ENCODE results near the gene KNTC1. TPM values are rescaled to one million over a fixed set of nuclear protein-coding genes. Genes with fewer than 3 reads are reported as not detected.
A peak's percentile ranks its signal among the peaks of the same experiment; 100 is the strongest.

KNTC1 gene
- total and polyA plus RNA-seq, 2 of the 8 experiments (the other 6 are each of a cell fraction or from before 2014, with no cell fraction given): 52.7 to 80.2 TPM

- Histone ChIP-seq H2BK15ac (ENCODE audit: low read length) (no peak overlapping the region), H4K20me1 (replicated peaks in 1 of 2; ENCODE audit: control insufficient read depth in 1 of 2, insufficient read depth in 2 of 2, low read length in 2 of 2) (peaks cover 0 to 4% of the 10 kb centered on the region in 2 experiments), H4K91ac (replicated peaks; ENCODE audit: insufficient read length, low read length) (no peak overlapping the region), H3K79me1 (ENCODE audit: low read depth, low read length) (no peaks in the 10 kb centered on the region; the same call in 1 of the 2 replicates), H2BK12ac (ENCODE audit: low read depth, low read length) (no peak overlapping the region), H3K27me3 (replicated peaks in 1 of 4; ENCODE audit: control insufficient read depth in 3 of 4, extremely low read depth in 1 of 4, insufficient read depth in 3 of 4, low read length in 3 of 4) (no peaks in the 10 kb centered on the region), H3K23me2 (ENCODE audit: low read depth, low read length) (no peaks in the 10 kb centered on the region), H3K4ac (replicated peaks; ENCODE audit: insufficient read length, low read depth, low read length) (no peak overlapping the region), H3K23ac (ENCODE audit: insufficient read length) (no peak overlapping the region), H3K27ac (ENCODE audit: low read depth, low read length) (no peak overlapping the region), H2AK5ac (ENCODE audit: low read depth, low read length) (no peak overlapping the region), H3K56ac (replicated peaks; ENCODE audit: insufficient read length, low read depth, low read length) (no peak overlapping the region), H4K8ac (ENCODE audit: extremely low read depth, insufficient read depth, low read length) (peak overlapping the region; percentile 14; the same call in 1 of the 2 replicates), H3K36me3 (ENCODE audit: control insufficient read depth in 2 of 4, insufficient read depth in 4 of 4, low read length in 3 of 4) (peaks cover 20 to 50% (median 35%) of the 10 kb centered on the region in 4 experiments), H2BK20ac (ENCODE audit: low read length) (no peak overlapping the region), H2AFZ (ENCODE audit: low read length) (no peak overlapping the region), H3K14ac (ENCODE audit: insufficient read length) (no peak overlapping the region), H3K9ac (replicated peaks in 1 of 4; ENCODE audit: extremely low read depth in 1 of 4, low read depth in 3 of 4, low read length in 3 of 4) (no peak overlapping the region), H3K18ac (ENCODE audit: extremely low read depth, low read length) (no peak overlapping the region), H3K4me3 (ENCODE audit: extremely low read depth in 1 of 4, insufficient read depth in 2 of 4, low read depth in 3 of 4, low read length in 4 of 4) (no peak overlapping the region), H2BK5ac (ENCODE audit: low read depth, low read length) (no peak overlapping the region), H2BK120ac (replicated peaks; ENCODE audit: low read depth, low read length) (no peak overlapping the region), H3K4me2 (ENCODE audit: insufficient read depth in 1 of 2, low read depth in 2 of 2, low read length in 2 of 2) (no peak overlapping the region), H3K4me1 (replicated peaks in 1 of 4; ENCODE audit: control insufficient read depth in 3 of 4, insufficient read depth in 4 of 4, low read length in 3 of 4) (peaks cover 0 to 3% (median 0%) of the 10 kb centered on the region in 4 experiments; a peak in 1 of 7 replicates), H3K9me3 (ENCODE audit: insufficient read depth in 2 of 2, low read depth in 1 of 2, low read length in 1 of 2) (no peaks in the 10 kb centered on the region), H4K5ac (ENCODE audit: insufficient read length, low read depth, low read length) (no peak overlapping the region), H3K79me2 (ENCODE audit: control insufficient read depth in 1 of 2, insufficient read depth in 2 of 2, low read length in 2 of 2) (peaks cover 0 to 19% of the 10 kb centered on the region in 2 experiments; a peak in 2 of 4 replicates)
- TF ChIP-seq GABPA (IDR thresholded peaks at IDR 0.05; ENCODE audit: borderline replicate concordance, insufficient read depth, low read length) (no peak), POLR2AphosphoS5 (IDR thresholded peaks at IDR 0.05; ENCODE audit: low read depth, low read length) (peak; percentile 55; the same call in 1 of the 2 replicates), ZNF274 (IDR thresholded peaks at IDR 0.05; ENCODE audit: borderline replicate concordance, extremely low read depth, low read length) (no peak), POLR2A (IDR thresholded peaks at IDR 0.05; ENCODE audit: control extremely low read depth in 1 of 2, low read depth in 2 of 2, low read length in 2 of 2) (peak in 1 of 2 experiments; percentile 36; a peak in 1 of 3 replicates)
- FAIRE-seq: no peak
- ChIA-PET POLR2A (ENCODE audit: partially characterized antibody) (interaction anchor here (0.7 to 49.0 kb wide), 3 partner anchors 3 to 134 kb away, joined by 3 to 1221 read pairs (median 1221); partner anchors contain the start of genes KNTC1, RSRC2 and ZCCHC8), CTCF (ENCODE audit: partially characterized antibody) (interaction anchor here (0.6 to 0.7 kb wide), 3 partner anchors 23 to 409 kb away, joined by 3 read pairs; partner anchors contain the start of genes KNTC1 and RSRC2)
- 86% methylated on average over 3 of the region's 3 CpGs; no CpG with 5 or more reads in 1 of the 2 experiments for WGBS, 2 experiments (ENCODE audit: extremely low coverage in 1 of 2, insufficient coverage in 1 of 2, insufficient read length in 1 of 2, insufficient replicate concordance in 2 of 2, low coverage in 1 of 2, low lambda C conversion rate in 2 of 2, missing lambda C conversion rate in 1 of 2)
- DNase-seq (ENCODE audit: low read depth in 1 of 2, low spot score in 2 of 2): no peak
Measured at GRCh38 chr12:122503147-122503751, 23.8 kb upstream of the KNTC1 start.
